ENCODE results near the gene NDUFAF3.

Gene NDUFAF3

GRCh38 chr3:49021813-49022687 is at the start of gene NDUFAF3:
Gene NDUFAF3, plus strand, starts transcription at chr3:49022121. Its CDS starts 24 bp downstream, at chr3:49022145.
- DNase-seq = peak; percentile 95

- no peak for DNase-seq
Observed at GRCh38 chr3:48974076-48974864, 47.7 kb upstream of the NDUFAF3 start.

GRCh38 chr3:48979451-48979850 is 42.5 kb upstream of the NDUFAF3 start:
- DNase-seq = no peak

GRCh38 chr3:48980295-48980694 is 41.6 kb upstream of the NDUFAF3 start:
- no peak for DNase-seq

- DNase-seq = no peak
Observed at GRCh38 chr3:48982016-48982415, 39.9 kb upstream of the NDUFAF3 start.

- DNase-seq = no peak
Observed at GRCh38 chr3:48982686-48983085, 39.2 kb upstream of the NDUFAF3 start.

- no peak for DNase-seq
Observed at GRCh38 chr3:48983096-48983495, 38.8 kb upstream of the NDUFAF3 start.

- no peak for DNase-seq
Observed at GRCh38 chr3:48984663-48985062, 37.3 kb upstream of the NDUFAF3 start.

GRCh38 chr3:48985831-48986376 is 36.0 kb upstream of the NDUFAF3 start:
- no peak for DNase-seq

GRCh38 chr3:48989126-48989795 is 32.7 kb upstream of the NDUFAF3 start:
- DNase-seq = no peak

GRCh38 chr3:48989796-48990635 is 31.9 kb upstream of the NDUFAF3 start, which contains the start of gene P4HTM:
Gene P4HTM, plus strand, starts transcription at chr3:48990241. Its CDS starts 16 bp downstream, at chr3:48990257.
- peak; percentile 64 for DNase-seq

GRCh38 chr3:48990636-48991469 is 31.1 kb upstream of the NDUFAF3 start:
- peak; percentile 48 for DNase-seq

GRCh38 chr3:48991851-48992545 is 29.9 kb upstream of the NDUFAF3 start:
- DNase-seq = no peak

GRCh38 chr3:48993834-48994233 is 28.1 kb upstream of the NDUFAF3 start:
- DNase-seq = no peak

GRCh38 chr3:48996640-48997039 is 25.3 kb upstream of the NDUFAF3 start:
- no peak for DNase-seq

- no peak for DNase-seq
Observed at GRCh38 chr3:48997102-48997635, 24.8 kb upstream of the NDUFAF3 start.

GRCh38 chr3:48997714-48998637 is 23.9 kb upstream of the NDUFAF3 start:
- DNase-seq = no peak

- no peak for DNase-seq
Observed at GRCh38 chr3:48999085-48999858, 22.6 kb upstream of the NDUFAF3 start.
